Fibroblast of lung (primary cell): ENCODE measurements around the gene ZPLD1.

Source experiments
- EZH2 ChIP-seq: IDR thresholded peaks from 2 replicates; pipeline ENCODE4 v1.5.1; 2012; ENCODE audit warnings: low read length, control low read depth, mild to moderate bottlenecking; ENCODE audit errors: missing control alignments
- TF ChIP-seq, protein P1 (sequence below), 2 donors: IDR thresholded peaks in 1 of 2; conservative IDR thresholded peaks in 1 of 2; 1 replicate in 1 of 2; 2 replicates in 1 of 2; pipeline ENCODE4 v1.5.1; 2011 to 2012; ENCODE audit warnings: low read length in 2 of 2, control low read depth in 1 of 2, inconsistent platforms in 1 of 2, low read depth in 1 of 2, mild to moderate bottlenecking in 1 of 2

GRCh38 chr3:102390916-102391315 lies 43.9 kb upstream of the ZPLD1 start:
- TF ChIP-seq, protein P1, sequence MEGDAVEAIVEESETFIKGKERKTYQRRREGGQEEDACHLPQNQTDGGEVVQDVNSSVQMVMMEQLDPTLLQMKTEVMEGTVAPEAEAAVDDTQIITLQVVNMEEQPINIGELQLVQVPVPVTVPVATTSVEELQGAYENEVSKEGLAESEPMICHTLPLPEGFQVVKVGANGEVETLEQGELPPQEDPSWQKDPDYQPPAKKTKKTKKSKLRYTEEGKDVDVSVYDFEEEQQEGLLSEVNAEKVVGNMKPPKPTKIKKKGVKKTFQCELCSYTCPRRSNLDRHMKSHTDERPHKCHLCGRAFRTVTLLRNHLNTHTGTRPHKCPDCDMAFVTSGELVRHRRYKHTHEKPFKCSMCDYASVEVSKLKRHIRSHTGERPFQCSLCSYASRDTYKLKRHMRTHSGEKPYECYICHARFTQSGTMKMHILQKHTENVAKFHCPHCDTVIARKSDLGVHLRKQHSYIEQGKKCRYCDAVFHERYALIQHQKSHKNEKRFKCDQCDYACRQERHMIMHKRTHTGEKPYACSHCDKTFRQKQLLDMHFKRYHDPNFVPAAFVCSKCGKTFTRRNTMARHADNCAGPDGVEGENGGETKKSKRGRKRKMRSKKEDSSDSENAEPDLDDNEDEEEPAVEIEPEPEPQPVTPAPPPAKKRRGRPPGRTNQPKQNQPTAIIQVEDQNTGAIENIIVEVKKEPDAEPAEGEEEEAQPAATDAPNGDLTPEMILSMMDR (conservative IDR thresholded peaks at IDR 0.05 in 1 of 2, IDR thresholded peaks at IDR 0.05 in 1 of 2; ENCODE audit: low read depth in 1 of 2, low read length in 2 of 2): no peak
- TF ChIP-seq EZH2: no peak
